Epithelial cell of proximal tubule (primary cell): Measurements from ENCODE around the gene SYT15B. TPM values are rescaled to one million over a fixed set of nuclear protein-coding genes. Genes with fewer than 3 reads are reported as not detected.
"Not testable (repeated sequence)": the region's sequence is repeated elsewhere in the genome, so short reads cannot be mapped to it uniquely, and the experiment has no call there.

Experiments
- DNase-seq: peaks from one replicate; pipeline ENCODE4 v3.0.0-alpha.2; 2011; ENCODE audit warnings: low read depth
- H3K4me3 ChIP-seq: 2 replicates; pipeline ENCODE4 v1.5.1; 2011; ENCODE audit warnings: low read depth, mild to moderate bottlenecking, low read length
- CTCF ChIP-seq: conservative IDR thresholded peaks from 2 replicates; pipeline ENCODE4 v1.5.1; 2012; ENCODE audit warnings: low read depth, mild to moderate bottlenecking, low read length
- total RNA-seq: library from RNA; depleted of rRNA; stranded (reverse); fragments of >200 nt; gene quantifications from 2 replicates; pipeline ENCODE4 v1.2.3, GENCODE V29; 2015

SYT15B gene
- total RNA-seq, 1 donor from 2014 or later, result not detected

GRCh38 chr10:47743611-47744550 lies 19.5 kb downstream of the SYT15B start:
- peak overlapping the region; percentile 48 for H3K4me3 ChIP-seq
- not testable (repeated sequence) for DNase-seq
- peak; percentile 20 for TF ChIP-seq CTCF

- not testable (repeated sequence) for H3K4me3 ChIP-seq, DNase-seq
Measured at GRCh38 chr10:47740868-47741267, 22.5 kb downstream of the SYT15B start.

- not testable (repeated sequence) for H3K4me3 ChIP-seq, DNase-seq
Measured at GRCh38 chr10:47730911-47731310, 32.5 kb downstream of the SYT15B start.

GRCh38 chr10:47725740-47726139 lies 37.7 kb downstream of the SYT15B start:
- not testable (repeated sequence) for H3K4me3 ChIP-seq, DNase-seq

- not testable (repeated sequence) for H3K4me3 ChIP-seq, DNase-seq
Measured at GRCh38 chr10:47725047-47725446, 38.3 kb downstream of the SYT15B start.

GRCh38 chr10:47724119-47724518 lies 39.3 kb downstream of the SYT15B start:
- DNase-seq, H3K4me3 ChIP-seq: not testable (repeated sequence)

GRCh38 chr10:47723362-47723761 lies 40.0 kb downstream of the SYT15B start:
- H3K4me3 ChIP-seq, DNase-seq: not testable (repeated sequence)

- H3K4me3 ChIP-seq, DNase-seq: not testable (repeated sequence)
Measured at GRCh38 chr10:47717011-47717769, 46.2 kb downstream of the SYT15B start.

Other genes starting within 250 kb of the SYT15B start
- gene AGAP9, start 240.0 kb downstream of the SYT15B start, total RNA-seq, result 1.8 and 7.1 TPM in 2 replicates
- gene NPY4R2, start 155.1 kb upstream of the SYT15B start, total RNA-seq, result not detected in 2 replicates
- 7.0 TPM in 1 of 2 replicates, not detected in the other for gene FAM25C, start 236.2 kb upstream of the SYT15B start, total RNA-seq